H1 (cell line): ENCODE data around the gene SNED1. TPM values are rescaled to one million over a fixed set of nuclear protein-coding genes. Genes with fewer than 3 reads are reported as not detected.

Source experiments
- SAP30 ChIP-seq: fragments of 300-600 bp; sonication (generic); IDR thresholded peaks from 2 replicates; pipeline ENCODE4 v1.7.1; 2012; ENCODE audit warnings: low read length, moderate library complexity, mild to moderate bottlenecking, inconsistent platforms; ENCODE audit not compliant: insufficient read depth, insufficient replicate concordance
- YY1 ChIP-seq: IDR thresholded peaks from 2 replicates; pipeline ENCODE4 v1.6.1; 2011; ENCODE audit warnings: low read depth, mild to moderate bottlenecking, low read length
- polyA plus RNA-seq, 7 experiments: library from polyadenylated mRNA; depleted of rRNA in 3 of 7; stranded (reverse) in 5 of 7; unstranded in 2 of 7; fragments of >200 nt in 5 of 7; fragments of 200-250 nt in 2 of 7; gene quantifications; 1 replicate in 5 of 7; 2 replicates in 1 of 7; 4 replicates in 1 of 7; pipeline versions ENCODE4 v1.2.1 to v1.2.3, GENCODE V29; 2011 to 2013; ENCODE audit warnings: missing spikeins in 2 of 7, mixed read lengths in 2 of 7
- total RNA-seq: library from RNA; stranded (reverse); fragmentation: NEBNext Ultra II Directional; extraction: Animal tissue kit (Norgen Biotek cat#: 25700); gene quantifications from 2 replicates; pipeline ENCODE4 v1.2.1, GENCODE V29; 2021
- TF ChIP-seq, protein P1 (sequence below): IDR thresholded peaks from 2 replicates; pipeline ENCODE4 v1.6.1; 2012; ENCODE audit warnings: inconsistent platforms

SNED1 gene
- total and polyA plus RNA-seq, 2 of the 8 experiments (the other 6 are each of a cell fraction or from before 2014, with no cell fraction given) = 1.9 TPM

DNA sequence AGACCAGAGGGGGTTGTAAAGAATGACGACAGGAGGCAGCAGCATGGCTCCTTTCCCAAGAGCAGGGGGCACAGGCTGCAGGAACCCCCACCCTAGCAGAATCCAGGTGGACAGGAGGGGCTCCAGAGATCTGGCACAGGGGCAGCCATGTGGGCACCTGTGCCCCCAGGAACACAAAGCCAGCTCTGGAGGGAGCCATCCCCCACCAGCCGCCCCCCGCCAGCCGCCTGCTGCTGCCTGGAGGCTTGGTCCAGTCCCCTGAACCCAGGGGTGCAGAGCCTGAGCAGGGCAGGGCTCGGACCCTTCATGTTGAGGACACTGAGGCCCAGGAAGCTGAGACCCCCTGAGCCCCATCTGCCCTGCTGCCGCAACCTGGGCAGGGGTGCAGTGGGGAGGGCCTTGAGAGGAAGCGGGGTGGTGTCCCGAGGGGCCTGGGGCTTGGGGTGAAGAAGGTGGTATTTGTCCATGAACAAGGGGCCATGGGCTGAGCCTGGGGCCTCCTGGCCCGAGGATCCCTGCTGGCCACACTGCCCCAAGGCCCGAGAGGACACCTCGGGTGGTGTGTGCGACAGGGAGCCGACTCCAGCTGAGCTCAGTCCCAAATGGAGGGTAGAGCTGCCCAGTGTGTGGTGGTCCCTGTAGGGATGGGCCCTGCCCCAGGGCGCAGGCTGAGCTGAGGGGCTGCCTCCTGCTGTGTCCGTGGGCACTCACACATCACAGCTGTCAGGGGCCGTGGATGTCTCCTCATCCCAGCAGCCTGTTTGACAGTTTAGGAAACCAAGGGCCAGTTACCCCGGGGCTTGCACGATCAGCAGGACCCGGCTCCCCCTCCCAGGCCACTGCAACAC is 39.8 kb upstream of the SNED1 start (continued):
- TF ChIP-seq, protein P1, sequence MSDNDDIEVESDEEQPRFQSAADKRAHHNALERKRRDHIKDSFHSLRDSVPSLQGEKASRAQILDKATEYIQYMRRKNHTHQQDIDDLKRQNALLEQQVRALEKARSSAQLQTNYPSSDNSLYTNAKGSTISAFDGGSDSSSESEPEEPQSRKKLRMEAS = no peak
- no peak for TF ChIP-seq SAP30
- TF ChIP-seq YY1 = no peak
